ENCODE measurements around the gene CFTR.
A peak's percentile ranks its signal among the peaks of the same experiment; 100 is the strongest.

DNA sequence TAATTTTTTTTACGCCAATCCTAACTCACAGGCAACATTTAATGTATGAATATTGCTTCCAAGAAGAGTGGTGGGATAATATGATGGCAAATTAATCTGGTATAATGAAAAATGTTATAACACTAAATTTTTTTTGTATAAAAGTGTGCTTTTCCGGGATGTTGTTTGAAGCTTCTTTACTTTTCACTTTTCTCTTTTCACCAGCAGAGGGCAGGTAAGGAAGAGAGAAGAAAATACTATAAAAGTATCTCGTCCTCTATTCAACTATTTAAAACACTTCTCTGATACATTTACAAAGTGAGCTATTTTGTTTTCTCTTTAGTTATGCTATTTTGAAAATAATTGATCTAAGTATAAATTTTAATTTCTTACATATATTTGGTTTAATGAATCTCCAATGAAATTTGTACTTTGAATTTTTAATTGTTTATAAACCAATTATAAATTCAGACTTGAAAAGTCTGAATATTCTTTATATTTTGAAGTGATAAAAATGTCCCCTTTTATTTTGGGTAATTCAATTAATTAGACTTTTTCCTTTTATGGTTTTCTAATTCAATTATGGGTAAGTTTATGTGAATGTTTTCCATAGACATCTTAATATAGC lies 20.7 kb upstream of the CFTR start:
- TF ChIP-seq CTCF (IDR thresholded peaks at IDR 0.05; ENCODE audit: insufficient read depth, low read length, poor library complexity, severe bottlenecking) (peak; percentile 49), EZH2phosphoT487 (conservative IDR thresholded peaks at IDR 0.05; ENCODE audit: low read length) (no peak)
